Activated naive CD4-positive, alpha-beta T cell treated with anti-CD3 and anti-CD28 coated beads, Interleukin-2, amount 10 ng/mL, durations not matched to agents 7 days and 5 days (primary cell): ENCODE measurements around the gene RPH3AL.
"Not testable (repeated sequence)": the region's sequence is repeated elsewhere in the genome, so short reads cannot be mapped to it uniquely, and the experiment has no call there.

Experiments
- CTCF ChIA-PET: fragments of 350-600 bp; sonication (Branson Sonifier 250); formaldehyde crosslinking; loops from one replicate; lab custom pipeline; 2021; ENCODE audit warnings: antibody characterized with exemption; lab: Charles Lee
- DNase-seq: peaks from one replicate; pipeline ENCODE4 v3.0.0-alpha.2; 2020
- H3K27ac Mint-ChIP-seq: one replicate; pipeline ENCODE4 v1.8.0; 2021; ENCODE audit warnings: mild to moderate bottlenecking, moderate library complexity, mixed read lengths
- H3K27me3 Mint-ChIP-seq: one replicate; pipeline ENCODE4 v1.8.0; 2021; ENCODE audit warnings: mild to moderate bottlenecking, mixed read lengths
- H3K36me3 Mint-ChIP-seq: one replicate; pipeline ENCODE4 v1.8.0; 2021; ENCODE audit warnings: mixed read lengths
- H3K4me1 Mint-ChIP-seq: one replicate; pipeline ENCODE4 v1.8.0; 2021; ENCODE audit warnings: mixed read lengths
- H3K4me3 Mint-ChIP-seq: one replicate; pipeline ENCODE4 v1.8.0; 2021; ENCODE audit warnings: mild to moderate bottlenecking, moderate library complexity, mixed read lengths
- H3K9me3 Mint-ChIP-seq: one replicate; pipeline ENCODE4 v1.8.0; 2021; ENCODE audit warnings: mixed read lengths

RPH3AL gene

GRCh38 chr17:280216-280615 lies 72.4 kb downstream of the RPH3AL start:
- no peak overlapping the region for H3K27ac Mint-ChIP-seq
- H3K4me3 Mint-ChIP-seq: no peak overlapping the region
- CTCF ChIA-PET: no interaction called here
- no peaks in the 10 kb centered on the region for H3K27me3 Mint-ChIP-seq
- H3K4me1 Mint-ChIP-seq: no peaks in the 10 kb centered on the region
- peak; percentile 11 for DNase-seq
- H3K9me3 Mint-ChIP-seq: no peaks in the 10 kb centered on the region
- no peaks in the 10 kb centered on the region for H3K36me3 Mint-ChIP-seq

GRCh38 chr17:279776-280175 lies 72.8 kb downstream of the RPH3AL start:
- no peak for DNase-seq
- Mint-ChIP-seq H3K27ac (no peak overlapping the region), H3K4me1 (no peaks in the 10 kb centered on the region), H3K9me3 (no peaks in the 10 kb centered on the region), H3K27me3 (no peaks in the 10 kb centered on the region), H3K4me3 (no peak overlapping the region), H3K36me3 (no peaks in the 10 kb centered on the region)
- CTCF ChIA-PET: no interaction called here

DNA sequence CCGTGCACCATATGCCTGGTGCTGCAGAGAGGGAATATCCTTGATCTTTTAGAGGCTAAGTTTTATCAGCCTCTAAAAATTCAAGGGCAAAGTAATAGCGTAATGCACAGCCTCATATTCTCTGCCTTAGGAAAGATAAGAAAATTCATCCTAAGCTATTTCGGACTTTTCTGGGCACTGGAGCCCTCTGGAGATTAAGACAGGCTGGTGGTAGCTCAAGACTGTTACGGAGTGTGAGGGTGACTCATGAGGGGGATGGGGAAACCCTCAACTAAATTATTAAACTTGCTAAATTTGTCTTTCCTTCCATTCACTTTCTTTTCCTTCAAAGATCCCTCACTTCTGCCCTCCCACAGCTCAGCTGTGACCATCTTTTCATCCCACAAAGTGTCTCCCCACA lies 73.3 kb downstream of the RPH3AL start:
- CTCF ChIA-PET: no interaction called here
- H3K36me3 Mint-ChIP-seq: no peaks in the 10 kb centered on the region
- H3K27ac Mint-ChIP-seq: no peak overlapping the region
- H3K4me3 Mint-ChIP-seq: no peak overlapping the region
- no peaks in the 10 kb centered on the region for H3K4me1 Mint-ChIP-seq
- H3K9me3 Mint-ChIP-seq: no peaks in the 10 kb centered on the region
- no peak for DNase-seq
- H3K27me3 Mint-ChIP-seq: no peaks in the 10 kb centered on the region

- no peaks in the 10 kb centered on the region for H3K4me1 Mint-ChIP-seq
- H3K27ac Mint-ChIP-seq: no peak overlapping the region
- peak; percentile 1 for DNase-seq
- CTCF ChIA-PET: no interaction called here
- H3K4me3 Mint-ChIP-seq: no peak overlapping the region
- H3K27me3 Mint-ChIP-seq: no peaks in the 10 kb centered on the region
- H3K36me3 Mint-ChIP-seq: no peaks in the 10 kb centered on the region
- H3K9me3 Mint-ChIP-seq: no peaks in the 10 kb centered on the region
Measured at GRCh38 chr17:278676-279059, 73.9 kb downstream of the RPH3AL start.

GRCh38 chr17:278055-278675 lies 74.4 kb downstream of the RPH3AL start:
- no peaks in the 10 kb centered on the region for H3K36me3 Mint-ChIP-seq
- H3K27me3 Mint-ChIP-seq: no peaks in the 10 kb centered on the region
- CTCF ChIA-PET: no interaction called here
- no peak overlapping the region for H3K27ac Mint-ChIP-seq
- peak; percentile 3 for DNase-seq
- no peak overlapping the region for H3K4me3 Mint-ChIP-seq
- no peaks in the 10 kb centered on the region for H3K4me1 Mint-ChIP-seq
- H3K9me3 Mint-ChIP-seq: no peaks in the 10 kb centered on the region

- H3K4me1 Mint-ChIP-seq: no peaks in the 10 kb centered on the region
Measured at GRCh38 chr17:274902-275301, 77.7 kb downstream of the RPH3AL start.

GRCh38 chr17:273981-274832 lies 78.4 kb downstream of the RPH3AL start:
- DNase-seq: peak; percentile 16
- H3K27ac Mint-ChIP-seq: no peak overlapping the region
- no peaks in the 10 kb centered on the region for H3K27me3 Mint-ChIP-seq
- CTCF ChIA-PET: no interaction called here
- H3K4me1 Mint-ChIP-seq: no peaks in the 10 kb centered on the region
- no peaks in the 10 kb centered on the region for H3K36me3 Mint-ChIP-seq
- no peak overlapping the region for H3K4me3 Mint-ChIP-seq
- no peaks in the 10 kb centered on the region for H3K9me3 Mint-ChIP-seq

More at GRCh38 chr17:274902-275301, 77.7 kb downstream of the RPH3AL start:
- Mint-ChIP-seq H3K4me3 (no peak overlapping the region), H3K27ac (no peak overlapping the region), H3K9me3 (no peaks in the 10 kb centered on the region), H3K36me3 (no peaks in the 10 kb centered on the region), H3K27me3 (no peaks in the 10 kb centered on the region)
- CTCF ChIA-PET: no interaction called here
- no peak for DNase-seq

DNA sequence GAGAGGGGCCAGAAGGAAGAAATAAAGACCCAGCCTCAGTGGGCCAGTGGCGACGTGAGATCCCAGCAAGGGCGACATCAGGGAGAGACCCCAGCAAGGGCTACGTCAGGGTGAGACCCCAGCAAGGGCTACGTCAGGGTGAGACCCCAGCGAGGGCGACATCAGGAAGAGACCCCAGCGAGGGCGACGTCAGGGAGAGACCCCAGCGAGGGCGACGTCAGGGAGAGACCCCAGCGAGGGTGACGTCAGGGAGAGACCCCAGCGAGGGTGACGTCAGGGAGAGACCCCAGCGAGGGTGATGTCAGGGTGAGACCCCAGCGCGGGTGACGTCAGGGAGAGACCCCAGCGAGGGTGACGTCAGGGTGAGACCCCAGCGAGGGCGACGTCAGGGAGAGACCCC lies 79.8 kb downstream of the RPH3AL start:
- H3K4me1 Mint-ChIP-seq, H3K9me3 Mint-ChIP-seq, H3K27me3 Mint-ChIP-seq, H3K27ac Mint-ChIP-seq, CTCF ChIA-PET, H3K36me3 Mint-ChIP-seq, H3K4me3 Mint-ChIP-seq: not testable (repeated sequence)
- peak; percentile 15 for DNase-seq

- H3K9me3 Mint-ChIP-seq, DNase-seq, H3K27ac Mint-ChIP-seq, H3K4me1 Mint-ChIP-seq, CTCF ChIA-PET, H3K36me3 Mint-ChIP-seq, H3K27me3 Mint-ChIP-seq, H3K4me3 Mint-ChIP-seq: not testable (repeated sequence)
Measured at GRCh38 chr17:271928-272623, 80.5 kb downstream of the RPH3AL start.

GRCh38 chr17:269616-270514 lies 82.7 kb downstream of the RPH3AL start:
- no peak overlapping the region for H3K4me3 Mint-ChIP-seq
- CTCF ChIA-PET: no interaction called here
- no peaks in the 10 kb centered on the region for H3K4me1 Mint-ChIP-seq
- no peak overlapping the region for H3K27ac Mint-ChIP-seq
- peak; percentile 8 for DNase-seq
- H3K9me3 Mint-ChIP-seq: no peaks in the 10 kb centered on the region
- H3K36me3 Mint-ChIP-seq: no peaks in the 10 kb centered on the region
- peaks cover 15% of the 10 kb centered on the region for H3K27me3 Mint-ChIP-seq

GRCh38 chr17:266701-267667 lies 85.6 kb downstream of the RPH3AL start:
- Mint-ChIP-seq H3K4me3 (no peak overlapping the region), H3K36me3 (no peaks in the 10 kb centered on the region), H3K27me3 (peaks cover 15% of the 10 kb centered on the region), H3K9me3 (no peaks in the 10 kb centered on the region), H3K27ac (no peak overlapping the region), H3K4me1 (no peaks in the 10 kb centered on the region)
- CTCF ChIA-PET: no interaction called here
- peak; percentile 16 for DNase-seq

DNA sequence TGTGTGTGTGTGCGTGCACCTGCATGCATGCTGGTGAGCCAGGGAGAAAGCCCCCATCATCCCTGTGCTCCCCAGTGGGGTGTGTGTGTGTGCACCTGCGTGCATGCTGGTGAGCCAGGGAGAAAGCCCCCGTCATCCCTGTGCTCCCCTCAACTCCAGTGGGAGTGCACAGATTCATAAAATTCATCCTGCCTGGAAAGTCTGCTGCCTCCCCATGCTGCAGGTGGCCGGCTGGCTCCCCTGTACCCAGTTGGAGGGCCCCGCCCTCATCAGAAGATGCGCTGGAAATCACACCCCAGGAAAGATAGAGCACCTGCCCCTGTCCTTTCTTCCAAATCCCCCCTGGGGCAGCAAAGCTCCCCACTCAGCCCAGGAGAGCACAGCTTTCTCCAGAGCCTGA lies 86.4 kb downstream of the RPH3AL start:
- CTCF ChIA-PET: no interaction called here
- peaks cover 15% of the 10 kb centered on the region for H3K27me3 Mint-ChIP-seq
- DNase-seq: peak; percentile 8
- no peak overlapping the region for H3K4me3 Mint-ChIP-seq
- H3K27ac Mint-ChIP-seq: no peak overlapping the region
- no peaks in the 10 kb centered on the region for H3K4me1 Mint-ChIP-seq
- no peaks in the 10 kb centered on the region for H3K9me3 Mint-ChIP-seq
- H3K36me3 Mint-ChIP-seq: no peaks in the 10 kb centered on the region

DNA sequence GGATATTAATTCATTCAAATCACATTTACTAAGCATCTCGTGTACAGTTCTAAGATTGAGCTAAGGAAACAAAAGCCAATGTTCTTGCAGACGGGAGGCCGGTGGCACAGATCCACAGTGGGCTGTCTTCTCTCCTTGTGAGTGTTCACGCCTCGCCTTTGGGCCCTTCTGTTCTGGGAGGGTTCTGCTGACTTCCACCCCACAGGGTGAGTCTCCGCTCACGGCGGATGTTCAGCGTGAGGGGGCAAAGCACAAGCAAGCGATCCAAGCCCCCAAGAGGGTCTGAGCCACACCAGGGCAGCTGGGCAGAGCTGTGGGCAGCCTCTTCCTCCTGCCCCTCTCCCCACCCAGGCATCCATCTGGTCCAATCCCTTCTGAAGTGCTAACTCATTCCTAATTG lies 86.9 kb downstream of the RPH3AL start:
- Mint-ChIP-seq H3K27me3 (peaks cover 15% of the 10 kb centered on the region), H3K36me3 (no peaks in the 10 kb centered on the region), H3K27ac (no peak overlapping the region), H3K4me1 (no peaks in the 10 kb centered on the region), H3K9me3 (no peaks in the 10 kb centered on the region), H3K4me3 (no peak overlapping the region)
- peak; percentile 16 for DNase-seq
- CTCF ChIA-PET: no interaction called here
